Measurements from ENCODE around the gene BLOC1S2.
"Not testable (repeated sequence)": the region's sequence is repeated elsewhere in the genome, so short reads cannot be mapped to it uniquely, and the experiment has no call there.

BLOC1S2 gene

DNA sequence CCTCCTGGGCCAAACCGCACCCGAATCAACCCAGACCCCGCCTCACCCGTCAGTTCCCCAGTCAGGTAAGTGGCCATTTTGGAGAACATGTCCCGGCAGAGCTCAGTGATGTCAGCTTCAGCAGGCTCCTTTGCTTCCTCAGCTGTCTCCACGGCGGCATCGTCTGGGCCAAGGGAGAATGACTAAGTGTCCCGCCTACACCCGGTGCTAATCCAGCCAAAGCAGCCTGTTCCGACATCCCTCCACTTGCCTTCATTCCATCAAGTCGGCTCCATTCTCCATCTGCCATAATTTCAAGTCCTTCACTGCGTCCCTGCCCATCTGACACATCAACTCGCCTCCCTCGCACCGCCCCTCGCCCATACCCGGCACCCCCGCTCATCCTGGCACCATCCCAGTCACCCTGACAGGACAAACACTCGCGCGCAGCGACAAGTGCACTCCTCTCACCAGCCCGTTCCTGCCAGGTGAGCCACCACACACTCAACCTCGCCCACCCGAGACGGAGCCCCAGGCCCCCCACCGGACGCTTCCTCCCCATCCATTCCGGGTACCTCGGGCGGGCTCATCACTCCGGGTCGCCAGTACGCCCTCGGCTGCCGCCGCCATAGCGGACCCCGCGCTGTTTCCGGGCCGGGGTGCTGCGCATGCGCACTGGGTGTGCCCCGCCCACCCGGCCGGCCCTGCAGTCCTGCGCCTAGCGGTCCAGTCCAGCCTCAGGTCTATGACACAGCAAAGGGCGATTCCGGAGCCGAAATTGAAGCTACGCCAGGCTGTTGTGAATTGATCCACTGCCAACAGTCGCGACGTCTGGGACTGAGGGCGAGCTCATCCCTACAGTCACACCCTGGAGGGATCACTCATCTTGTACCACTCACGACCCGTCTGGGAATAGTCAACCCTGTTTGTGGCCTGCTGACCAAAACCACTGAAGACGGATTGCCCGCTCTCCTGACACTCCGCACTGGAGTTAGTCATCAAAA, at the start of gene BLOC1S2:
TSS of gene BLOC1S2 (minus strand) at position 630 of the 983 bp plus-strand sequence. CDS start at position 609, 21 bp downstream.
- peak; percentile 86 for DNase-seq (ENCODE audit: low read depth)

DNA sequence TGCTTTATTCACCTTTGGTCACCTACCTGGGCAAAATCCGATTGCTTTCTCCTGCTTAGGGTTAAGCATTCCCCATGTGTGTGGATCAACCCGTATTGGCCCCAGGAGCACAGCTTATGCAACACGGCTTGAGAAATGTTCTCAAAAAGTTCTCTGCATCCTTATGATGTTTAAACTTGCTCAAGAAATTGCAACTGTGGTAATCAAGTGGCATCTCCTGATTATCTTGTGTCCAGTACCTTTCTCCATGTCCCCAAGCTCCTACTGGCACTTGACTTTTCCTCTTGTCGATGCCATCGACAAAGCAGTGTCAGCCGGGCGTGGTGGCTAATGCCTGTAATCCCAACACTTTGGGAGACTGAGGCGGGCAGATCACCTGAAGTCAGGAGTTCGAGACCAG, 48.3 kb upstream of the BLOC1S2 start:
- DNase-seq (ENCODE audit: low read depth): no peak

DNA sequence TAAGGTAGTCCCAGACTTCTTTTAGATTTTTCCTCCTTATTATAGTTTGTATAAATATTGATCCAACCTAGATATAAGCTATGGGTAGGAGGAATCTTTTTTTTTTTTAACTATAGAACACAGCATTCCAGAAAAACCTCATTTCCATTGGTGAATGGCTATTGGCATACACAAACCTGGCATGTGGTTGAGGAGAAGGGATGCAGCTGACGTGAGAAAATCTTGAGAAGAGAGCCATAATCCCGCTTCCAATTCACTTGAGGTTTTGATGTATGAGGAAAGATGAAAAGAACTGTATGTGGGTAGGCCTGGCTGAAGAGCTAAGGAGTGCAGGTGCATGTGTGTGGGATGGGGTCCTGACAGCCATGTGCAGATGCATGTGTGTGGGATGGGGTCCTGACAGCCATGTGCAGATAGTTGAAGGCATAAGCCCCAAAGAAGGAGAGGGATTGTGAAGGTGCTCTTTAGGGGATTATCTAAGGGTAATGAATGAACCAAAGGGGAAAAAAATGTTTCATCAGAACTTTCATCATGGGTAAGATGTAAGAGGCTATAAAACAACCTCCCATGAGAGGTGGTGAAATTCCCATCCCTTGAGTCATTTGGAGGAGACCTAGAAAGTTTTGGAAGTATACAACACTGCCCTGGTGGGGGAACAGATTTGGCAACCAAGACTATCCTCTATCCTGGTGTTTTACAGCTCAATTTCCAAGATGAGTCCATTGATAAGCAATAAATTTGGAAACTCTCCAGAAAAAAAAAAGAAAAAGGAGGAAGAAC, 47.4 kb upstream of the BLOC1S2 start:
- no peak for DNase-seq (ENCODE audit: low read depth)

DNA sequence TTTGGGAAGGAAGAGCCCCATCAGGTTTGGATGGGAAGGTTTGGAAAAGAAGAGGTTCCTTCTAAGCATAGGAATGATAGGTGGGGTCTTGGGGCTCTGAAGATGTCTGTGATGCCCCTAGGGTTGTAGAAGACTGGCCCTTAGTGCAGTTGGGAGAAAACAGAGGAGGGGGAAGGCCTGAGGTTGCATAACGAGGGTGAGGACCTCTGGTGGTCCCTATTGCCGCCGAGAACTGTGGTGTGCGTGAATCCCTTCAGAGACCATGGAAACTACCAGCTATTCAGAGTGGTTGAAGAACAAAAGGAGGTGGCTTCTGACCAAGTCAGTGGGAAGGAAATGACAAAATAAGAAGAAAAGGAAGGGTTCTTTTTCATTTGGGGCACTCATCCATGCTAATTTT, 46.6 kb upstream of the BLOC1S2 start:
- no peak for DNase-seq (ENCODE audit: low read depth)

DNA sequence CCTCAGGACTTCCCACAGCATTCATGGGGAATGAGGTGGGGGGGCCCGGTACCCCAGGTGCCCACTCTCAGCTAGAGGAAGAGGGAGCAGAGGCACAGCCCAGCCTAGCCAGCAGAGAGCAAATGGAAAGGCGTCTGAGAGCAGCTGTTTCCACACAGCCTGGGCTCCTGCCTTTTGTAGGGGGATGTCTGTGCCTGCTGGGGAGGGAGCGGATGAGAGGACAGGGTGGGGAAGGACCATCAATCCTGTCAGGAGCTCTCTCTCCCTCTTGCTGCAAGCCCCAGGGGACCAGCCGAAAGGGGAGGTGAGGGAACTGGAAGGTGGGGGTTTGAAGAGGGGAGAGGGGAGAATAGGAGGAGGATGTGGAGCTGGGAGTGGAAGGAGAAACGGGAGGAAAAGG, 43.6 kb upstream of the BLOC1S2 start, which contains the start of gene PKD2L1:
TSS of gene PKD2L1 (minus strand) at position 150 of the 400 bp plus-strand sequence. CDS start at position 25, 125 bp downstream.
- DNase-seq (ENCODE audit: low read depth): no peak

DNA sequence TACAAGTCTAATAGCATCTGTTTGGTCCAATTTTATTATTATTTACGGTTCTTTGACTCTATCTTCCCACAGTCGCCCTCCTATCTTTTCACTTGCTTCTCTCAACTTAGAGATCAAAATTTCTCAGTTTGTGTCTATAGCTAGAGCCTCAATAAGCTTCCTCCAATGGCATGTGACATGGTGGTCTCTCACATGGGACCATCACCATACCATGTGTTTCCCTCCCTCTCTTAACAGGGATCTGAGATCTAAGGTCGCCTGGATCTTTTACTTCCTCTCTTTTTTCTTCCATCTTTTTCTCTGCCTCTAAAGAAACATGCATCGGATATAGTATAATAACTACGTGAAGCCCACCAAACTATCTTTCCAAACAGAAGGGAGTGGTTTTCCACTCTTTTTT, 41.7 kb upstream of the BLOC1S2 start:
- no peak for DNase-seq (ENCODE audit: low read depth)

DNA sequence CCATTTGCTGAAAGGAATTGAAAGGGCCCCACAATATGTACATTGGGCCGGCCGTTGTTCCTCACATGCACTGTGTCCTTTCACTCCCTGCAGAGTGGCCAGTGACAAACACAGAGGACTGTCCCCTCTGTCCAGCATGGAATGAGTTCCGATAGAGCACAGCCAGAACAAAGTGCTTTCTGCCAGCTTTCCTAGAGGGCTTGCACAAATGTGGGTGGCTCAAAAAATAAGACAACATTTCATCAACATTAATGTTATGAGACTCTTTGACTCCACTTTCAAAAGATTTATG, 41.2 kb upstream of the BLOC1S2 start:
- no peak for DNase-seq (ENCODE audit: low read depth)

DNA sequence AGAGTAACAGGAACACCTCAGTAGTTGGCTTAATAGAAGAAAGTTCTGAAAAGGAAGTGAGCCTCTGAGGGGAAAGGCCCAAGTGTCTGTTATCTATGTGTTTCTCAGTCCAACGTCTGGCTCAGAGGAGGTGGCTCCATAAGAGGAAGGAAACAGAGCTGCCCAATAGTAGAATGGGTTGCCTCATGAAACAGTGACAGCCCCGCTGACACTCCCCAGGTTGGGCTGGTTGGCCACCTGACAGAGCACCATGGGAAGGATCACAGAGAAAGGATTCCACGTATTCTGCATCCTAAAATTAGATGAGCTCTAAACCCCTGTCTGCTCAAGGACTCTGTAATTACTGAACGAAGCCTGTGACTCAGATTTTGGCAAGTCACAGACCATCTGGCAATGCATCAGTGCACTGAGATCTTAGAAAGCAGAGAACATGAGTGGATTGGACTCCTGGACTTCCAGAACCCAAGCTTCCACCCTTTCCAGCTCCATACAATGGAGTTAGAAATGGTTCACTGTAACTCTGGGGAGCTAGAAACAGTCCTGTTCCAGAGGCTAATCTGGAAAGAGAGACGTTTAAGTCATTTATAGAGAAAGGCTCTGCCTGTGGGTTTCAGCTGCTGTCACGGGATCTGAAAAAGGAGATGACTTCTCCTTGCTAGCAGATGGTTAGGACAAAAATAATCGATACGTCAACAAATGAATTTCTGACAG, 40.7 kb upstream of the BLOC1S2 start:
- no peak for DNase-seq (ENCODE audit: low read depth)

DNA sequence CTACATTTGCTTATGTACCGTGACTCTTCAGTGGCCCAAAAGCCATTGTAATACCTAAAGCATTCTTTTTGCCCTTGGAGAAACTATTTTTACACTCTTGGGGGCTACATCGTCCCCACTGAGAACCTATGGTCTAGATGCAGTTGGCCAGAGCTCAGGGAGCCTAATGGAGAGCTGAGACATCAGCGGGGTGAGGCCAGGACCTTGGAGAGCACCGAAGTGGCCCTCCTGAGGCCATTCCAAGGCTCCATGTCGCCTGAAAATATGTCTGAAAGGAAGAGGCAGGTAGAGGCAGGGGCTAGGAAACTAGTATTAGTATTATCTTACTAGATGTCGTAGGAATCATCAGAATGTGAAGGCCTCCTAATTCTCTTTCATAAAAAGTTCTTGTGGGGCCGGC, 38.7 kb upstream of the BLOC1S2 start:
- DNase-seq (ENCODE audit: low read depth): no peak

DNA sequence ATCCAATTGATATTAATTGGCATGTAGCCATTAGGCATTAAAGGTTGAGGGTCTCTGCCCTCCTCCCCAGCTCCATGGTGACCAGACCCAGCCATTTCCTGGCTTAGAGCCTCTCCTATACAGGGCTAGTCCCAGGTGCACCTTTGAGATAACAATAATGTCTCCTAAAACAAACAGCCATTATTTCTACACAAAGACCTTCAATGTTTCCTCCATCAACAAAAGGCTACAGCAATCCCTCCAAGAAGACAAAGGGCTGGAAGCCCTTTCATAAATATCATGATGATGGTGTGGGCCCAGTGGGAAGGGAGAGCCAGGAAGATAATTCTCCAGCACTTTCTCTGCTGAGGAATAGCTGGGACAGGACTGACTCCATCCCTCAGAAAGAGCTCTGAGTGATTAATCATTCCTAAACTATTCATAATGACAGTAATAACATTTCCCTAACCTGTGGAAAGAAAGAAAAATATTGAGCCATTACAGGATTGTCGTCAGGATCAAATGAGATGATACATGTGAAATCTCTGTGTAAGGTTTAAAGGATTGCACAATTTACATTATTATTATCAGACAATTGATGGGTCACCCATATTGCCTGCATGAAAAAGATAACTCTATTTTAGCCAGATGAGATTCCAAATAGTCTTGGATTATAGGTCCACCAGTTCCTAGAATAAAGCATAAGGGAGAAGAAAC, 33.4 kb upstream of the BLOC1S2 start:
- no peak for DNase-seq (ENCODE audit: low read depth)

DNA sequence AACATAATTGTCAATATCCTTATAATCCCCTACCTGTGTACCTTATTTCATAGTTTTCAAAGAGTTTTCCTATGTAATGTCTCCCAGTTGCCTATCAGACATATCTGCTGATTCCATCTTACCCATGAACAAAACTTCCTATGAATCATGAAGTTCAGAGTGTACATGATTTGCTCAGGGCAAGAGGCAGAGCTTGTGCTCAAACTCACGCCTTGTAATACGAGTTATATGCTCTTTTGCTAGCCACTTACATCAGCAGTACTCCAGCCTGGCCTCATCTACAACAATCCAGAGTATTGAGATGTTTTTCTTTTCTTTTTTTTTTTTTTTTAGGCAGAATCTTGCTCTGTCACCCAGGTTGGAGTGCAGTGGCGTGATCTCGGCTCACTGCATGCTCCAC, 31.7 kb upstream of the BLOC1S2 start:
- DNase-seq (ENCODE audit: low read depth): no peak

DNA sequence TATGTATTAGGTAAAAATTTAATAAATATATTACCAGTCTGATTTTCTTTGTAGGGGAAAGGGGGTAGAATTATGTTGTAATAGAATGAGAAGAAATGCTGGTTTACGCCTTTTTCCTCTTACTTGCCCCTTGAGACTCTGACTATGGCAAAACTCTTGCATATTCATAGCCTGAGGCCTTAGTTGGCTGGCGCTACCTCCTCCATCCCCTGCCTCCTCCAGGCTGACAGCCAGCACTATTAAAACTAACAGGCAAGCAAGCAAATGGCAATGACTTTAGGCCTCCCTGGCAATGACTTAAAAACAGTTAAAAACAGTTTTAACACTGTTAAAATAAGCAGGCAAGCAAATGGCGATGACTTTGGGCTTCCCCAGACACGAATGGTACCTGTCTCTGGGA, 29.1 kb upstream of the BLOC1S2 start:
- DNase-seq (ENCODE audit: low read depth): no peak

DNA sequence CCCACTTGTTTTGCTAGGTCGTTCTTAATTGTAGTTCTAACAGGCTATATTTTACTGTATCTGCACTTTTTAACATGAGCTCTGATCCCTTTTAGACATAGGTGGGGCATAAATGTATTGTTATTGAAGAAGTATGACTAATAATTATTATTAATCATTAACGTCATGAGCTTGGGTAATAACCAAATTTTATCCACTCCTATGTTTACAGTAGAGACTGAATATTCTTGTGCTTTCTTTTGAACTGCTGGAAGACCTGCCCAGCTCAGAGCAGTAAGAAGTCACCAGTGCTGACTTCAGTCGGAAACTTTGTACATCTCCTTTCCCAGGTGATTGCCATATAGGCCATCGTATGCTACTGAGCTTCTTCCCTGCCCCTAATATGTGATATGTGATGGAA, 24.8 kb upstream of the BLOC1S2 start:
- DNase-seq (ENCODE audit: low read depth): no peak

DNA sequence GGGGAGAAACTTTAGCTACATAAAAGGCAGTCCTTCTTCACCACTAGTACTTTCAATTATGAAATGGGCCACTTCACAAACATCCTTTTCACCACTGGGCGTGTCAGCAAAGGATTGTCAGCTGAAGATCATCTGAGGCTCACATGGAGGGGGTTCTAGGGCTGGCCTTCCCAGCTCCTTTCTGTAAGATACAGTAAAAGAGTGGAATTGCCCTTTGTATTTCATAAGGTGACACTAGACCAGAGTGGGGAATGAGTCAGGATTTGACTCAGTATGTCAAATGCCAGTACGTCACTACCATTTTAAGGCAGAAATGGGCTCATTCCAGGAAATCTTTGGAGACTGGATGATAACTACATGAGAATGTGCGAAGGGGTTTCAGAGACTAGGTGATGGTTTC, 21.2 kb upstream of the BLOC1S2 start:
- DNase-seq (ENCODE audit: low read depth): peak; percentile 60

DNA sequence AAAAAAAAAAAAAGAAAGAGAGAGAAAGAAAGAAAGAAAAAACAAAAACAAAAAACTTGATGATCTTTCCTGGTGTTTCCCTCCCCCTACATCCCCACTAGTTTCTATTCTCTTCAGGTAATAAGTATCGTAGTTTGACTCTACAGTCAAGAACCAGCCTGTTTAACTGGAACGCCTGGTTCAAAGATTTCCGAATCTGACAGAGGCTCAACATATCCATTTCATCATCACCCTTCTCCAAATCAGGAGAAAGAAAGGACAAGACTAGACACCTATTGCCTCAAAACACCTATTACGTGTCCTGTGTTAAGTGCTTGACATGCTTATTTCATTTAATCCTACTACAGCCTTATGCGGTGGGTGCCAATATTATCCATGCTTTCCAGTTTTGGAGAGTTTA, 20.4 kb upstream of the BLOC1S2 start:
- DNase-seq (ENCODE audit: low read depth): no peak

DNA sequence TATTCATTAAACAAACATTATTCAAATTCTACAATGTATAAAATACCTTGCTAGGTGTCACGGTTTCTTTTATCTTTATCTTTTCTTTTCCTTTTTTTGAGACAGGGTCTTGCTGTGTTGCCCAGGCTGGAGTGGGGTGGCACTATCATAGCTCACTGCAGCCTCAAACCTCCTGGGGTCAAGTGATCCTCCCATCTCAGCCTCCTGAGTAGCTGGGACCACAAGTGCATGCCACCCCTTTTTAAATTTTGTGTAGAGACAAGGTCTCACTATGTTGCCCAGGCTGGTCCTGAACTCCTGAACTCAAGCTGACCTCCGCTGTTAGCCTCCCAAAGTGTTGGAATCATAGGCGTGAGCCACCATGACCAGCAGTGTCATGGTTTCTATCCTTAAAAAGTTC, 17.9 kb upstream of the BLOC1S2 start:
- no peak for DNase-seq (ENCODE audit: low read depth)

DNA sequence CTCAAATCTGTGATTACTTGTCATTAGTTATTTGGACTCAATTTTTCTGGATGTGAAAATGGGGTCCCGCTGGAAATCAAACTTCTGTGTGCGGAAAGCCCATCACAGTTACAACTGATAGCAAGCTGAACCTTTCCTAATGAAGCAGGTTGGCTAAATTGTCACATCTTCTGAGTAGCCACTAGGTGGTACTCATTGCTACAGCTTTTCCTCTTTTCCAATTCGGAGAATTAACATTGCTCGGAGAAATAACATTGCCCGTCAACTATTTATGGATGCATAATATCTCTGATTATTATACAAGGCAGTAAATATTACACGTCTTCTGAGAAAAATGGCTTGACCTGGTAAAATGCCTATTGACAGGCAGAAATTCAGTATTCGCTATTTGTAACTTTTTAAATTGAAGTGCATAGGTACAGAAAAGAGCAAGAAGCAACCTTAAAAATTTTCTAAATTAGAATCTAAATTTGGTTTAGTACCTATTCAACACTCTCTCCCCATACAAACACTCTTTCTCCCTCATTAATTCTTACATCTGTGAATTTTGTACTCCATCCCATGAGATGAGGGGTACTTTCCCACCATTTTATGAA, 17.3 kb upstream of the BLOC1S2 start:
- DNase-seq (ENCODE audit: low read depth): no peak

DNA sequence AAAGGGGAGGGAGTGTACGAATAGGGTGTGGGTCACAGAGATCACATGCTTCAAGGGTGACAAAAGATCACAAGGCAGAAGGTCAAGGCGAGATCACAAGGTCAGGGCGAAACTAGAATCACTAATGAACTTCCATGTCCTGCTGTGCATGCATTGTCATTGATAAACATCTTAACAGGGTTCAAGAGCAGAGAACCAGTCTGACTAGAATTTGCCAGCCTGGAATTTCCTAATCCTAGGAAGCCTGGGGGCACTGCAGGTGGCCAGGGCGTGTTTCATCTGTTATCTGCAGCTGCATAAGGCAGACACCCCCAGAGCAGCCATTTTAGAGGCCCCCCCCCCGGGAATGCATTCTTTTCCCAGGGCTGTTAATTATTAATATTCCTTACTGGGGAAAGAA, 14.6 kb upstream of the BLOC1S2 start:
- not testable (repeated sequence) for DNase-seq (ENCODE audit: low read depth)

DNA sequence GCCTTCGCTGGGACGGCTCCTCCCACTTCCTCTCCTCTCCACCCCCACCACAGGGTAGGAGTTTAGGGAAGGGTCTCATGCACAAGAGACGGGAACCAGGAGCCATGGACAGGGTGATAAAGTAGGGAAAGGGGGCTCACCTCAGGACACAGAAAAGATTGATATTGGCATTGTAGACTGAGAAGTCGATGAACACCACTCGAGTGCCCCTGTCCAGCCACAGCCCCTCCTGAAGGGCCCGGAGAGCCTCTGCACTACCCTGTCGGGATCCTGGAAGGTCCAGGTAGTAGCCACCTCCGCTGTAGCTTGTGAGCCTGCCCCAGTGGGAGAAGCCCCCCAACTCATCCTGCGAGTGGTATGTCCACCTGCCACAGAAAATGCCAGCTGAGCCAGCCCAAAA, 10.8 kb upstream of the BLOC1S2 start:
- no peak for DNase-seq (ENCODE audit: low read depth)

DNA sequence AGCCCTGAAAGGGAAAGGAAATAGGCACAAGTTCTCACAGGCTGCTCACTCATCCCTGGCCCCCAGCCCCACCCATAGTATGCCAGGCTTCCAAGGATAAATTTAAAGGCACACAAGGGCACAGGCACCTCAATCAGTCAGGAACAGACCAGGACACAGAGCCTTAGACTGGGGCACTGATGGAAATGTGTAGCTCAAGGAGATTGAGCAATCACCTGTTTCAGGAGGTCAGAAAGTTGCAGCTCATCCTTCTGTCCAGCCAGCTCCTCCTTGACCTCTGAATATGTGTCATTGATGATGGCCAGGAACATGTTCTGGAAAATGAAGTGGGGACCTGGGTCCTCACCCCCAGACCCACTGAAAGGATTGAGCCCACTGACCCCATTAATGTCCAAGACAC, 6.6 kb upstream of the BLOC1S2 start:
- DNase-seq (ENCODE audit: low read depth): no peak

DNA sequence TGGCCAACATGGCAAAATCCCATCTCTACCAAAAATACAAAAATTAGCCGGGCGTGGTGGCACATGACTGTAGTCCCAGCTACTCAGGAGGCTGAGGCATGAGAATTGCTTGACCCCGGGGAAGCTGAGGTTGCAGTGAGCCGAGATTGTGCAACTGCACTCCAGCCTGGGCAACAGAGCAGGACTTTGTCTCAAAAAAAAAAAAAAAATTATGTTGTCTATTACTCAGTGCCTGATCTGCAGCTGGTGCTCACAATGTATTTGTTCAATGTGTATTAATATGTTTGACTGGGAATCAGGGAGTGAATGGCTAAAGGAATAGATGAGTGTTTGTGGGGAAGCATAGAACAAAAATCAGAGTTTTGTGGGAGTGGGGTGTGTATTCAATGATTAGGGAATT, 5.8 kb upstream of the BLOC1S2 start:
- DNase-seq (ENCODE audit: low read depth): not testable (repeated sequence)

DNA sequence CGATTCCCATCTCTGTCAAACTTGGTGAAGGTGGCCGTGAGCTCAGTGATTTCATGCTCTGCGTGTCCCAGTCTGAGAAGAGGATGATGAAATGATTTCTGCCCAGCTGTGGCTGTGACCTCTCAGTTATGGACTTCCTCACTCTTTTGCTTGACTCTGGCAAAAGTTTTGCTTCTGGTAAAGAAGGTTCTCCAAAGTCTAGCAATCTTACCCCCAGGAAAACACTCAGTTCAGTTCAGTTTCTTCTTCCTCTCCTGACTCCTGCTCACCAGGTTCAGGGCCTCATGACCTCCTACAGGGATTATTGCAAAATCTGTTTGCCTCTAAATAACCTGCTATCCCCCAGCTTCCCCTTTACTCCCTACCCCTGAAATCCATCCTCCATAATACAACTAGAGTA, 4.9 kb upstream of the BLOC1S2 start:
- DNase-seq (ENCODE audit: low read depth): no peak
